NOMO-1 treated with DMSO at 0.1 percent for 48 hours (cell line): ENCODE results near the gene SMAP1.
"Not testable (repeated sequence)": the region's sequence is repeated elsewhere in the genome, so short reads cannot be mapped to it uniquely, and the experiment has no call there.

Source experiments
- DNase-seq: peaks from one replicate; lab custom pipeline; 2025; ENCODE audit not compliant: unreplicated experiment; lab: John Stamatoyannopoulos, UW

Gene SMAP1

DNA sequence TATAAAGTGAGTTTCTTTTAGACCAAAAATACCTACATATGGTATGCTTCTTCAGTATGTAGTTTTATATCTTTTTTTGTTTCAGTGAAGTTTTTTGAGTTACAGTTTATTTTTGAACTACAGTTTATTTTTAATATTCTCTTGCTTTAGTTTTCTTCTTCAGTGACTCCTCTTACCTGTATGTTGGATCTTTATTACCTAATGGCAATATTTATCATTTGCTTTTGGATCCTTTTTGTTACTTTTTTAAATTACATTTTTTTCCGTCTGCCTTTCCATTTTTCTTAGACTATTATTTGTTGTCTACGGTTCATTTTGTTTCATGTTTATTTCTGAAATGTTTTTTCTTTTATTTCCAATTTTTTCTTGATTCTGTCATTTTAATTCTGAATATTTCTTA, 71.9 kb downstream of the SMAP1 start:
- DNase-seq, result no peak

DNA sequence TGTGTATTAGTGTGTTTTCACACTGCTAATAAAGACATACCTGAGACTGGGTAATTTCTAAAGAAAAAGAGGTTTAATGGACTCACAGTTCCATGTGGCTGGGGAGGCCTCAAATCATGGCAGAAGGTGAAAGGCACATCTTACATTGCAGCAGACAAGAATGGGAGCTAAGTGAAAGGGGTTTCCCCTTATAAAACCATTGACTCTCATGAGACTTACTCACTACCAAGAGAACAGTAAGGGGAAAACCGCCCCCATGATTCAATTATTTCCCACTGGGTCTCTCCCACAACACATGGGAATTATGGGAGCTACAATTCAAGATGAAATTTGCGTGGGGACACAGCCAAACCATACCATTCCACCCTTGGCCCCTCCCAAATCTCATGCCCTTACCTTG, 73.1 kb downstream of the SMAP1 start:
- not testable (repeated sequence) for DNase-seq

DNA sequence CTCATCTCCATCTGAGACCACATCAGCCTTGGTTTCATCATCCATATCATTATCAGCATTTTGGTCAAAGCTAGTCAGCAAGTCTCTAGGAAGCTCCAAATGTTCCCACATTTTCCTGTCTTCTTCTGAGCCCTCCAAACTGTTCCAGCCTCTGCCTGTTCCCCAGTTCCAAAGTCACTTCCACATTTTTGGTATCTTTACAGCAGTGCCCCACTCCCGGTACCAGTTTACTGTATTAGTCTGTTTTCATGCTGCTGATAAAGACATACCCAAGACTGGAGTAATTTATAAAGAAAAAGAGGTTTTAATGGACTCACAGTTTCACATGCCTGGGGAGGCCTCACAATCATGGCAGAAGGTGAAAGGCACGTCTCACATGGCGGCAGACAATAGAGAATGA, 74.8 kb downstream of the SMAP1 start:
- DNase-seq, result not testable (repeated sequence)

DNA sequence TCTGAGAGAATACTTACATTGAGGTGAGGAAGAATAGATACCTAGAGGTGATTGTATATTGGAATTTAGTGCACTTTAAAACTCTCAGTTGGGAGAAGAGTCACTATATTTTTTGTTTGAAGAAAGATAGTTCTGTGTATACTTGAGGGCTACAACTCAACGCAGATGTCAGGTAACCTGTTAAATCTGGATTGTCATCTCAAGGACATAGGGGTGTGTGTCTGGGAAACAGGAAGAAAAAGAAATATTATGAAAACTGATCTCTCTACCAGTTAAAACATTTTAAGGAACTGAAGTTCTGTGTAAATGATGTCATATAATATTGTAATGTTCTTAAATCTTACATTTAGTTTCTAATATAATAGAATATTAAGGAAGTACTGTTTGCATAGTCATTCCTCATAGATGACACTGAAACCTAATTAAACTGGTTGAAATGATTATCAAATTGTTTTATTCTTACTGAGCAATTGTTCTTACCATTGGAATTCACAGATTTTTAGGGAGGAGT, 86.2 kb downstream of the SMAP1 start:
- DNase-seq, result no peak

DNA sequence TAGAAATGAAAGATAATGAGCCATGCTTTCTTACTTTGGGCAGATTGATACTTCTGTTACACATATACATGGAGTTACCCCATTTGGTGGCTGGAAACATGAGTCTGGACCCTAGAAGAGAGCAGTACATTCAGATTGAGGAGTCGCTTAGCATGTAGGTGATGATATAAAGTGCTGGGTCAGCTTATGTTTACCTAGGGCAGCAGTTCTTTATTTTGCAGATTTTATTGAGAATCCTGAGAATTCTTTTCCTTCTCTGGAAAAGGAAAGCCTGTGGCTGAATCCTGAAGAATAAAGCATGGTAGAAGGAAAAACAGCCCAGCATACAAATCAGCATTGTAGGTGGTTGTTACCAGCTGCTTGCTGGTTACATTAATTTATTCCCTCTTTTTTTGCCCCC, 91.2 kb downstream of the SMAP1 start:
- no peak for DNase-seq

DNA sequence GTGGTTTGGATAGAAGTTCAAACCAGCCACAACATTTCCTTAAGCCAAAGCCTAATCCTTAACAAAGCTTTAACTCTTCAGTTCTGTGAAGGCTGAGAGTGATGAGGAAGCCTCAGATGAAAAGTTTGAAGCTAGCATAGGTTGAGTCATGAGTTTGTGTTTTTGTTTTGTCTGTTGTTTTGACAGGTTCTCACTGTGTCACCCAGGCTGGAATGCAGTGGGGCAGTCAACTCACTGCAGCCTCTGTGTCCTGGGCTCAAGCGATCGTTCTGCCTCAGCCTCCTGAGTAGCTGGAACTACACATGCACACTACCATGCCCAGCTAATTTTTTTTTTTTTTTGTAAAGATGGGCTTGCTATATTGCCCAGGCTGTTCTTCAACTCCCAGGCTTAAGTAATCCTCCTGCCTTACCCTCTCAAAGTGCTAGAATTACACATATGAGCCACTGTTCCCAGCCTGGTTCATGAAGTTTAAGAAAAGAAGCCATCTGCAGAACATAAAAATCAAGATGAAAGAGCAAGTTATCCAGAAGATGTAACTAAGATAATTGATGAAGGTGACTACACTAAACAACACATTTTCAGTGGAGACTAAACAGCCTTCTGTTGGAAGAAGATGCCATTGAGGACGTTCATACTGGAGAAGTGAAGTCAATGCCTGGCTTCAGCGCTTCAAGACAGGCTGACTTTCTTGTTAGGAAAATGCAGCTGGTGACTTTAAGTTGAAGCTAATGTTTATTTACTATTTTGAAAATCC, 96.2 kb downstream of the SMAP1 start:
- DNase-seq, result no peak

DNA sequence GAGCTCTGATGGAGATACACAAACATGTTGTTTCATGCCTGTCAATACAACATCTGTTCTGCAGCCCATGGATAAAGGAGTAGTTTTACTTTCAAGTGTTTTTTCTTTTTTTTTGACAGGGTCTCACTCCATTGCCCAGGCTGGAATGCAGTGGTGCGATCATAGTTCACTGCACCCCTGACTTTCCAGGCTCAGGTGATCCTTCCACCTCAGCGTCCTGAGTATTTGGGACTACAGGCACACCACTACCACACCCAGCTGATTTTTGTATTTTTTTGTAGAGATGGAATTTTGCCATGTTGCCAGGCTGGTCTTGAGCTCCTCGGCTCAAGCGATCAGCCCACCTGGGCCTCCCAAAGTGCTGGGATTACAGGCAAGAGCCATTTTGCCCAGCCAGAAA, 97.0 kb downstream of the SMAP1 start:
- no peak for DNase-seq

DNA sequence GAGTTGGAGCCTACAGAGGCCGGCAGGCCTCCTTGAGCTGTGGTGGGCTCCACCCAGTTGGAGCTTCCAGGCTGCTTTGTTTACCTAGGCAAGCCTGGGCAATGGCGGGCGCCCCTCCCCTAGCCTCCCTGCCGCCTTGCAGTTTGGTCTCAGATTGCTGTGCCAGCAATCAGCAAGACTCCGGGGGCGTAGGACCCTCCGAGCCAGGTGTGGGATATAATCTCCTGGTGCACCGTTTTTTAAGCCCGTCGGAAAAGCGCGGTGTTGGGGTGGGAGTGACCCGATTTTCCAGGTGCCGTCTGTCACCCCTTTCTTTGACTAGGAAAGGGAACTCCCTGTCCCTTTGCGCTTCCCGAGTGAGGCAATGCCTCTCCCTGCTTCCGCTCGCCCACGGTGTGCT, 103.7 kb downstream of the SMAP1 start:
- DNase-seq, result not testable (repeated sequence)

DNA sequence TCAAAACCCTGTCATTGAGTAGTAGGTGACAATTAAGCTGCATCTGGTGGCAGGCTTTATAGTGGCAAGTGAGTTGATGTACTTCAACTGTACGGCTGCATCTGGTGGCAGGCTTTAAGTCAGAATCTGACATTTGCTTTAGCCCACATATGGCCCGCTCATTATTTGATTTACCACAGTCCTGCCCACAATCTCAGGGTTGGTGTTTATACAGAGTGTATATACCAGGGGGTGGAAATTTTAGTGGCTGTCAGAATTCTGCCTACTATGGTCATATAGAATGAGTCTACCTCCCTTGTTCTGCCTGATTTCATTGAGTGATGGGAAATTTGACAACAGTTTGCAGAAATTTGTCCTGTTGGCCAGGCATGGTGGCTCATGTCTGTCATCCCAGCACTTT, 112.3 kb downstream of the SMAP1 start:
- no peak for DNase-seq

DNA sequence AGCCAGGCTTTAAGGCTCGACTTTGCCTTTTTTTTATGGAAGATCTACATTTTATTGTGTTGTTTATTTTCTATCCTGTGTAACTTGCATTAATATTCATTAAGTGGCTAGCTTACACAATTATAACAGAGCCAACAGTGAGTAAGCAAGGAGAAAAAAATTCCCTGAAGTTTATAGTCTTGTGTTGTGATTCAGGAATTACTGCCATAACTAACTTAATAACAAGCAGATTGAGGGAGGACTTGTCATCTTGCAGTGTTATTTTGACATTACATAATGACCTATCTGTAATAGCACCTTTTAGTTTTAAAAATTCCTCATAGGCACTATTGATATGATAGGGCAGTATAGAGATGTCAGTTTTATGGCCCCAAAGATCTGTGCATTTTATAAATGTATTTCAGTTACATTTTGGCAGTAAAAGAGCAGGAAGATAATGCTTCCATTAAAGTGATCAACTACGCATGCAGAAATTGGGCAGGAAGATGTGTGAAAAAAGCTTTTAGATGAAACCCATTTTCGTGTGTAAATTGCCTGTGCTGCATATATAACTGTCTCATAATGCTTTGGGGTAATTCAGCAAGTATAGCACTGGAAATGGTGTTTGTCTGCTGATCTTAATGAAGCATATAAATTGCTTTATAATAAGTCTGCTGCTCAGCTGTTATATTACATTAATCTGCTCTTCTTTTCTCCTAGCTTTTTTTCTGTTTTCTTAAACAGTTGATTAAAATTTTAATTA, 123.0 kb downstream of the SMAP1 start:
- no peak for DNase-seq

DNA sequence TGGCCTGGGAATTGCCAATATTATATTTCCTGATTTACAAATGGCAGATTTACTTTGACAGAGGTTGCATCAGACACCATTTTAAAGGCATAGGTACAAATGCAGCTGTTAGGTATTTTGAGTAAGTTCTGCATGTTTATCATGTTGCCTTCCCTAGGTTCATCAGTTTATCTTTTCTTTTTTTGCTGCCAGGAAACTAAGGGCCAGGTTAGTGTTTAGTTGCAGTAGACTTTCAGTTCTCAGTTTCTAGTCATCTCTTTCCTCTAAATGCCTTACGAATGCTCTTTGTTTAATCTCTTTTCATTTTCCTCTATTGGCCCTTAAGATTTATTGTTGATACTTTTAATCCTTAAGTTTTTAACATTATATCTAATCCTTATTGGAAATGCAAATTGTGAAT, 129.9 kb downstream of the SMAP1 start:
- DNase-seq, result no peak

DNA sequence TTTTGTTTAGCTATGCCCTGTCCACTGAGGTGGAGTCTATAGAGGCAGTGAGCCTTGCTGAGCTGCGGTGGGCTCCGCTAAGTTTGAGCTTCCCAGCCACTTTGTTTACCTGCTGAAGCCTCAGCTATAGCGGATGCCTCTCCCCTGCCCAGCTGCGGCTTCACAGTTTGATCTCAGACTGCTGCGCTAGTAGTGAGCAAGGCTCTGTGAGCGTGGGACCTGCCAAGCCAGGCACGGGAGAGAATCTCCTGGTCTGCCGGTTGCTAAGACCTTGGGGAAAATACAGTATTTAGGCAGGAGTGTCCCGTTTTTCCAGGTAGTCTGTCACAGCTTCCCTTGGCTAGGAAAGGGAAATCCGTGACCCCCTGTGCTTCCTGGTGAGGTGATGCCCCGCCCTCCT, 138.4 kb downstream of the SMAP1 start:
- no peak for DNase-seq

DNA sequence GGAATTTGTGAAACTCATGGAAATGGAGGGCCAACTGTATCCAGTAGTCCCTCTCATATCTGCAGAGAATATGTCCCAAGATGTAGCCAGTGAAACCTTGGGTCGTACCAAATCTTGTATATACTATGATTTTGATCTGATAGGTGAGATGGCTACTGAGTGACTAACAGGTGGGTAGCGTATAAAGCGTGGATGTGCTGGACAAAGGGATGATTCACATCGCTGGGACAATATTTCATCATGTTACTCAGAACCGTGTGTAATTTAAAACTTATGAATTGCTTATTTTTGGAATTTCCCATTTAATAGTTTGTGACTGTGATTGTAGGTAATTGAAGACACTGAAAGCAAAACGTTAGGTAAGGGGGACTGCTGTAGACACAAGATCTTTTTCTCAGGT, 144.1 kb downstream of the SMAP1 start:
- DNase-seq, result no peak

DNA sequence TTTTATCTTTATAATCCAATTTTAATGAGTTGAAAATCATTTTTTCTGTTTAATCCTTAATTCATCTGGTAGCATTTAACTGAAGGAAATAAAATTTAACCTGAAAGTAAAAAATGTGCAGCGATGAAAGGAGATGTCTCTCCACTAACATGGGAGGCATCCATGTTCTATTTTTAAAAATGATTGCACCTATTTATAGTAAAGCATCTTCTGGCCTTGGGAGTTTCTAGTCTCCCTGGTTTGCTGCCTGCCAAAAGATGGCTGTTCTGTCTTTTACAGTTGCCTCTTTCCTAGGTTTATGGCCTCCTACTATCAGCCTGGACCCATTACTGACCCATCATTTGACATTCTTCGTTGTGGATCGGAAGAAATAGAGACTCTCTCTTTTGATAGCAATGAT, 146.2 kb downstream of the SMAP1 start:
- no peak for DNase-seq

DNA sequence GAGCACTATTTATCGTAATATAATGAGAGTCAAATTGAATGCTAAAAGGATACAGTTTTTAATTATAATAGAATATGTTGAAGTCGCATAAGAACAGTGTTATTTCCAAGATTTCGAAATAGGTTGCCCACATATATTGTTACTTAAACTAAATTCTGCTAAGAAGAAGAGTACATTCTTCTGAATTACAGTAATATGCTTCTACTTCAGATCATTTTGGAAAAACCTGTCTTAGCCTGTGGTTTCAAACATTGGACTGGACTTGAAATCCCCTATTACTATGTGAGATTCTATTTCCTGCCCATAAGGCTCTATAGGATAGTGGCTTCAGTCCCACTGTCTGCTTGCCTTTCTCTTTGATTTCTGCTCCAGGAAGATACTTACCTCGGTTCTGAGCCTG, 152.0 kb downstream of the SMAP1 start:
- no peak for DNase-seq

DNA sequence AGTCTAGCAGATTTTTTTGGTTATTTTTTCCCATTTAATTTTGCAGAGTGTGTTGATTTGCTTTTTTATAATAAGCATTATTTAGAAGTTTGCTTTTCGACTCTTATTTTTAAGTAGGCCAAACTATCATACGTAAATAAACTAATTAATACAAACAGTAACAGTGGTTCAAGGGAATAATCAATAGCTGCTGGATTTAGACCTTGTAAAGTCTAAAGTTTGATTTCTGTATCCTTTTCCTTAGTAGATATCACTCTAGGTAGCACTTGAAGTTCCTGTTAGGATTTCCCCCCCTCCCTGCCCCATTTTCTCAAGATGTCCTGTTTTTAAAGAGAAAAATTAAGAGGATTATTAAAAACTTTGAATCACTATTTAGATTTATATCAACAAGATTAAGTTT, 153.1 kb downstream of the SMAP1 start:
- DNase-seq, result no peak

DNA sequence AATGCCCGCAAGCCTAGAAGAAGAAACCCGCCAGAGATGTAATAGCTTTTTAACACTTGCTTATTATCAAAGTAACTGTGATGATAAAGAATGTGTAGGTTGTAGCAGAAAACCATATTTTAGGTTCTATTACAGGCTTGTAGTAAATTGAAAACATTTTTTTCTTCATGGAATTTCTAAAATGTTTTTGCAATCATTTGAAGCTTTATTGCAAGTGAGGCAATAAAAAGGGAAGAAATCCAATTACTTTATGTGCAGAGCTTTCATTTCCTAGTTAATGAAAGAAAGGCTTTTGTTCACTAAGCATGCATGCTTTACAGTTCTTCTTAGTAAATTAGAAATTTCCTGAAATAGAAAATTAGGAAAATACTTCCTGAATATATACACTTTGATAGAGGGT, 154.1 kb downstream of the SMAP1 start:
- DNase-seq, result no peak

DNA sequence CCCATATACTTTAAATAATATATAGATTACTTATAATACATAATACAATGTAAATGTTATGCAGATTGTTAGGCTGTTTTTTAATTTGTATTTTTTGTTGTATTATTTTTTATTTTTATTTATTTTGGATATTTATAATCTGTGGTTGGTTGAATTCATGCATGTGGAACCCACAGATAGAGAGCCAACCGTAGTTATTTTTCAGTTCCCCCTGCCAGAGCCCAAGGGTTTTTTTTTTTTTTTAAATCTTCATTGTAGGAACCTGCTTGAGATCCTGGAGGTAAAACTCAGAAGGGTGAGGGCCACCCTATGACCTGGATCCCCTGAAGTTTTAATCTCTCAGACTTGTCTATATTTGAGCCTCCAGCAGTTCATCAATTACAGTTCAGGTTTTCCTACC, 156.0 kb downstream of the SMAP1 start:
- DNase-seq, result no peak

DNA sequence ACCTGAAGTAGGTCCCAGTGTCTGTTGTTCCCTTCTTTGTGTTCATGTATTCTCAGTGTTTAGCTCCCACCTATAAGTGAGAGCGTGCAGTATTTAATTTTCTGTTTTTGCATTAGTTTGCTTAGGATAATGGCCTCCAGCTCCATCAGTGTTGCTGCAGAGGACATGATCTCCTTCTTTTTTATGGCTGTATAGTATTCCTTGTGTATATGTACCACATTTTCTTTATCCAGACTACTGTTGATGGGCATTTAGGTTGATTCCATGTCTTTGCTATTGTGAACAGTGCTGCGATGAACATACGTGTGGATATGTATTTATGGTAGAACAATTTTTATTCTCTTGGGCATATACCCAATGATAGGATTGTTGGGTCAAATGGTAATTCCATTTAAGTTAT, 163.7 kb downstream of the SMAP1 start:
- DNase-seq, result no peak

DNA sequence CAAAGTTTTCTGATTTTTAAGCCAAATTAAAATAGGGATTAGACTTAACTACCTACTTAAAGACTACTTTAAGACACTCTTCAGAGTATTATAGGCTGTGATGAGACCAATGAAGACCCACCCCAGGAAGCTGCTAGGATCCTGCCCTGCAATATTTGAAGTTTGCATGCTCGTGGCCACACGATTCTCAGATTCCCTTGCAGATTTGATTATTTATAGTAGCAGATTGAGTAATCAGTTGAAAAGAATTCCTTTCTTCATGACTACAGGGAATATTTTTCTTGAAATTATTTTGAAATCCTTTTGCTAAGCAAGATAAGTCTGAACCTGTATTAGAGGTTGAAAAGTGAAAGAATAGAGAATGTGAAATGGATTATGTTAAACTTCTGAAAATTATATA, 166.8 kb downstream of the SMAP1 start:
- no peak for DNase-seq

DNA sequence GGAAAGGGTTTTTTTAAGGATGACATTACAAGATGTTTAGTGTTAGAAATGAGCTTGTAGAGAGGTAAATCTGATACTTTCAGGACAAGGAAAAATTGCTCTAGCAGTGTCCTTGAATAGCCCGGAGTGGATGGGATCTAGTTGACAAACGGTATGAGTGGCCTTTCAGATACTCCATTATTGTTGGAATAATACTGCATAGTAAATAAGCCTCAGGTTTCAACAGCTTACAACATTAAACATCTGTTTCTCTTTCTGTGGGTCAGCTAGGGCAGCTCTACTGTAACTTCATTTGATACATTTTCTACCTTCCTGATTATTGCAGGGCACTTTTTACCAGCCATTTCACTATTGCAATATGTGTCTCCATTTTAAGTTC, 171.2 kb downstream of the SMAP1 start:
- DNase-seq, result no peak
